SK-N-SH treated with all-trans-retinoic acid at 6 μM for 48 hours (cell line): Measurements from ENCODE around the gene GLYR1.

Source experiments
- ATAC-seq: fragments of 200-7000 bp; cut with Tn5 transposase; 3 replicates; pipeline ENCODE4 v1.9.1; 2020; ENCODE audit warnings: mild to moderate bottlenecking, moderate library complexity
- ARNTL ChIP-seq: fragments of 450-650 bp; formaldehyde crosslinking; IDR thresholded peaks from 2 replicates; pipeline ENCODE4 v1.5.0; 2020; ENCODE audit warnings: low read depth, mild to moderate bottlenecking, moderate library complexity, borderline replicate concordance
- CREB5 ChIP-seq: fragments of 250-450 bp; sonication (Bioruptor Pico); IDR thresholded peaks from 2 replicates; pipeline ENCODE4 v1.5.1; 2020; ENCODE audit warnings: low read depth, mild to moderate bottlenecking, moderate library complexity
- ESRRG ChIP-seq: fragments of 250-450 bp; sonication (Bioruptor Pico); IDR thresholded peaks from 2 replicates; pipeline ENCODE4 v1.6.1; 2021; ENCODE audit warnings: mild to moderate bottlenecking
- OSR1 ChIP-seq: fragments of 250-450 bp; sonication (Bioruptor Pico); IDR thresholded peaks from 2 replicates; pipeline ENCODE4 v1.8.0; 2022; ENCODE audit warnings: moderate library complexity, mild to moderate bottlenecking, inconsistent platforms
- PATZ1 ChIP-seq: fragments of 250-450 bp; sonication (Bioruptor Pico); IDR thresholded peaks from 2 replicates; pipeline ENCODE4 v1.8.0; 2020; ENCODE audit warnings: mild to moderate bottlenecking, moderate library complexity, borderline replicate concordance
- POU6F1 ChIP-seq: fragments of 250-450 bp; sonication (Bioruptor Pico); IDR thresholded peaks from 2 replicates; pipeline ENCODE4 v1.8.0; 2021; ENCODE audit warnings: low read depth, mild to moderate bottlenecking, moderate library complexity, borderline replicate concordance
- PPARA ChIP-seq: fragments of 250-450 bp; sonication (Bioruptor Pico); IDR thresholded peaks from 2 replicates; pipeline ENCODE4 v1.5.0; 2020; ENCODE audit warnings: mild to moderate bottlenecking, borderline replicate concordance
- RARB ChIP-seq: fragments of 250-450 bp; sonication (Bioruptor Pico); IDR thresholded peaks from 2 replicates; pipeline ENCODE4 v1.8.0; 2021; ENCODE audit warnings: mild to moderate bottlenecking, moderate library complexity
- TCF4 ChIP-seq: fragments of 250-450 bp; sonication (Bioruptor Pico); IDR thresholded peaks from 2 replicates; pipeline ENCODE4 v1.8.0; 2021; ENCODE audit warnings: mild to moderate bottlenecking, moderate library complexity, borderline replicate concordance
- TOX ChIP-seq: fragments of 250-450 bp; sonication (Bioruptor Pico); IDR thresholded peaks from 2 replicates; pipeline ENCODE4 v1.8.0; 2021; ENCODE audit warnings: mild to moderate bottlenecking, moderate library complexity, borderline replicate concordance
- TSHZ2 ChIP-seq: fragments of 250-450 bp; sonication (Bioruptor Pico); IDR thresholded peaks from 2 replicates; pipeline ENCODE4 v1.5.0; 2020; ENCODE audit warnings: mild to moderate bottlenecking, moderate library complexity
- ZFP3 ChIP-seq: fragments of 250-450 bp; sonication (Bioruptor Pico); IDR thresholded peaks from 2 replicates; pipeline ENCODE4 v1.5.0; 2020; ENCODE audit warnings: mild to moderate bottlenecking, moderate library complexity
- ZFP30 ChIP-seq: fragments of 450-650 bp; formaldehyde crosslinking; IDR thresholded peaks from 2 replicates; pipeline ENCODE4 v1.5.0; 2022; ENCODE audit warnings: mild to moderate bottlenecking, moderate library complexity
- ZNF565 ChIP-seq: fragments of 450-650 bp; formaldehyde crosslinking; conservative IDR thresholded peaks from 2 replicates; pipeline ENCODE4 v1.5.0; 2020; ENCODE audit warnings: low read depth, mild to moderate bottlenecking, moderate library complexity
- ZNF70 ChIP-seq: fragments of 450-650 bp; formaldehyde crosslinking; IDR thresholded peaks from 2 replicates; pipeline ENCODE4 v1.5.0; 2020; ENCODE audit warnings: mild to moderate bottlenecking, moderate library complexity

The GLYR1 gene

GRCh38 chr16:4868026-4868425 lies 20.9 kb upstream of the GLYR1 start:
- ATAC-seq = no peak
- no peak for TF ChIP-seq ARNTL (CRISPR knock-in tag)

- no peak for ATAC-seq
- no peak for TF ChIP-seq CREB5 (CRISPR knock-in tag)
- TF ChIP-seq ZFP30 = no peak
- no peak for TF ChIP-seq ARNTL (CRISPR knock-in tag)
- TF ChIP-seq TSHZ2 = no peak
- TF ChIP-seq PPARA (CRISPR knock-in tag) = no peak
- no peak for TF ChIP-seq PATZ1
- no peak for TF ChIP-seq POU6F1 (CRISPR knock-in tag)
- no peak for TF ChIP-seq ZNF70 (CRISPR knock-in tag)
- TF ChIP-seq, all 23 proteins: peak for 0
Measured at GRCh38 chr16:4866586-4866985, 19.5 kb upstream of the GLYR1 start.

GRCh38 chr16:4865231-4865860 lies 18.3 kb upstream of the GLYR1 start:
- ATAC-seq = no peak
- TF ChIP-seq ZFP3 (CRISPR knock-in tag) = no peak
- no peak for TF ChIP-seq TOX (CRISPR knock-in tag)
- no peak for TF ChIP-seq ZNF70 (CRISPR knock-in tag)
- TF ChIP-seq ZNF565 (CRISPR knock-in tag) = no peak
- no peak for TF ChIP-seq RARB (CRISPR knock-in tag)
- no peak for TF ChIP-seq TSHZ2
- no peak for TF ChIP-seq ZFP30
- no peak for TF ChIP-seq OSR1 (CRISPR knock-in tag)
- TF ChIP-seq POU6F1 (CRISPR knock-in tag) = no peak

- TF ChIP-seq ESRRG (CRISPR knock-in tag) (no peak), TCF4 (CRISPR knock-in tag) (no peak), TSHZ2 (no peak), PPARA (CRISPR knock-in tag) (no peak)
Measured at GRCh38 chr16:4864728-4865127, 17.6 kb upstream of the GLYR1 start.

More at GRCh38 chr16:4864728-4865127, 17.6 kb upstream of the GLYR1 start:
- ATAC-seq = no peak
